Gastroesophageal sphincter (tissue), 3 donors: Measurements from ENCODE around the gene ABR.
"Not testable (repeated sequence)": the region's sequence is repeated elsewhere in the genome, so short reads cannot be mapped to it uniquely, and the experiment has no call there.

Source experiments
- CTCF ChIP-seq, 4 experiments: fragments of 200-600 bp in 2 of 4; fragments of 450-650 bp in 2 of 4; sonication (generic) in 1 of 4; IDR thresholded peaks; one replicate each; pipeline ENCODE4 v1.5.1; 2017 to 2019; ENCODE audit warnings: antibody characterized with exemption in 4 of 4, mild to moderate bottlenecking in 2 of 4, moderate library complexity in 2 of 4
- POLR2A ChIP-seq, 2 donors: fragments of 450-650 bp; IDR thresholded peaks; one replicate each; pipeline ENCODE4 v1.6.1; 2017; ENCODE audit warnings: antibody characterized with exemption in 2 of 2, mild to moderate bottlenecking in 2 of 2, moderate library complexity in 1 of 2

- TF ChIP-seq CTCF, POLR2A (IDR thresholded peaks at IDR 0.05): not testable (repeated sequence)
These were observed 131.2 kb downstream of the ABR start for GRCh38 chr17:1048516-1049115.
